Activated CD4-positive, alpha-beta T cell treated with anti-CD3 and anti-CD28 coated beads for 36 hours (primary cell): ENCODE results near the gene MANSC4. TPM values are rescaled to one million over a fixed set of nuclear protein-coding genes. Genes with fewer than 3 reads are reported as not detected.
A peak's percentile ranks its signal among the peaks of the same experiment; 100 is the strongest.

Source experiments
- ATAC-seq: fragments of 200-7000 bp; cut with Tn5 transposase; one replicate; pipeline ENCODE4 v1.10.0; 2021; ENCODE audit warnings: mild to moderate bottlenecking, moderate library complexity
- CTCF ChIA-PET: fragments of 350-600 bp; sonication (Branson Sonifier 250); formaldehyde crosslinking; loops from one replicate; lab custom pipeline; 2021; ENCODE audit warnings: antibody characterized with exemption; lab: Charles Lee
- POLR2A ChIA-PET: fragments of 350-600 bp; sonication (Branson Sonifier 250); formaldehyde crosslinking; loops from one replicate; lab custom pipeline; 2021; ENCODE audit warnings: antibody characterized with exemption, inconsistent platforms; lab: Charles Lee
- DNase-seq: peaks from one replicate; pipeline ENCODE4 v3.0.0-alpha.2; 2020
- H3K27ac Mint-ChIP-seq: one replicate; pipeline ENCODE4 v1.8.0; 2021; ENCODE audit warnings: mixed read lengths
- H3K27me3 Mint-ChIP-seq: one replicate; pipeline ENCODE4 v1.8.0; 2021; ENCODE audit warnings: mixed read lengths
- H3K36me3 Mint-ChIP-seq: one replicate; pipeline ENCODE4 v1.8.0; 2021; ENCODE audit warnings: low read depth, mixed read lengths
- H3K4me1 Mint-ChIP-seq: one replicate; pipeline ENCODE4 v1.8.0; 2021; ENCODE audit warnings: mixed read lengths
- H3K4me3 Mint-ChIP-seq: one replicate; pipeline ENCODE4 v1.8.0; 2021; ENCODE audit warnings: mild to moderate bottlenecking, moderate library complexity, mixed read lengths
- H3K9me3 Mint-ChIP-seq: one replicate; pipeline ENCODE4 v1.8.0; 2021; ENCODE audit warnings: low read depth, mixed read lengths
- intact Hi-C, 2 experiments: fragments of 100-400 bp; cut with DNase I in 1 of 2; cut with micrococcal nuclease in 1 of 2; formaldehyde crosslinking; loops; one replicate each; pipeline versions ENCODE4 v1.14.2 to v1.15.1; 2022 to 2024; cut with DNase I, micrococcal nuclease
- total RNA-seq, 2 experiments: library from RNA; stranded (reverse); gene quantifications; one replicate each; pipeline ENCODE4 v1.2.3, GENCODE V29; 2021

Gene MANSC4
- total RNA-seq, 2 experiments from 2014 or later: not detected

- no peak overlapping the region for H3K4me3 Mint-ChIP-seq
- peak overlapping the region; percentile 53 for H3K27ac Mint-ChIP-seq
- intact Hi-C loops: loop anchor here (1.0 kb wide), 3 partner anchors 15 to 21 kb away; partner anchors contain the start of genes KLHL42 (in 1 of the 2) and MANSC4 (in 1 of the 2)
- H3K9me3 Mint-ChIP-seq: no peaks in the 10 kb centered on the region
- peaks cover 8% of the 10 kb centered on the region for H3K27me3 Mint-ChIP-seq
- ATAC-seq (peak; percentile 38), DNase-seq (no peak)
- H3K4me1 Mint-ChIP-seq: peaks cover 43% of the 10 kb centered on the region
- ChIA-PET POLR2A (interaction anchor here (1.3 to 1.6 kb wide), 2 partner anchors 20 kb away, joined by 4 to 14 read pairs; no protein-coding TSS in a partner anchor), CTCF (interaction anchor here (8.7 kb wide), 1 partner anchor 19 kb away, joined by 79 read pairs; no protein-coding TSS in a partner anchor)
- H3K36me3 Mint-ChIP-seq: peaks cover 34% of the 10 kb centered on the region
These were observed 21.6 kb upstream of the MANSC4 start for GRCh38 chr12:27801630-27802029.

DNA sequence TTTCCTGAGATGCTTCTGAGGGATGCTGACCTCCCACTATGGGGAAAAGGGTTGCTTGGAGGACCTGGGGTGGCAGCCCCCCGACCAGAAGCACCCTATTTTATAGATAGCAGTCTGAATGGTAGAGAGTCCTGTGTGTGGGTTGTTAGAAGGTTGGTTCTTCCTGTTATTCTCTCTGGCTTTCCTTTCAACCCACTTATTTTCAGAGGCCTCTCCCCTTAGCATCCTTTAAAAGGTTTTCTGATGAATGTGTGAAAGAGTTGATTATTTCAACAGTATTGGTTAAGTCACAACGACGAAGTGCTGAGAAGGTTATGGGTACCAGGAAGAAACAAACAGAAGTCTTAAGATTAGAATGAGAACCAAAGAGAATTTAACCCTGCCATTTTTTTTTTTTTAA, 20.8 kb upstream of the MANSC4 start:
- POLR2A ChIA-PET: interaction anchor here (1.3 kb wide), 1 partner anchor 21 kb away, joined by 4 read pairs; no protein-coding TSS in a partner anchor
- Mint-ChIP-seq H3K36me3 (peaks cover 36% of the 10 kb centered on the region), H3K9me3 (no peaks in the 10 kb centered on the region), H3K4me1 (peaks cover 35% of the 10 kb centered on the region), H3K27me3 (peaks cover 3% of the 10 kb centered on the region), H3K27ac (peak overlapping the region; percentile 53), H3K4me3 (peak overlapping the region; percentile 2)
- no peak for DNase-seq
- intact Hi-C loops: loop anchor here in 1 of 2 experiments (1.0 kb wide), 1 partner anchor 21 kb away; the partner anchor contains the start of genes KLHL42 and MANSC4
- CTCF ChIA-PET: interaction anchor here (0.6 to 8.7 kb wide), 2 partner anchors 8 to 20 kb away, joined by 3 to 79 read pairs; no protein-coding TSS in a partner anchor
- ATAC-seq: peak; percentile 33

DNA sequence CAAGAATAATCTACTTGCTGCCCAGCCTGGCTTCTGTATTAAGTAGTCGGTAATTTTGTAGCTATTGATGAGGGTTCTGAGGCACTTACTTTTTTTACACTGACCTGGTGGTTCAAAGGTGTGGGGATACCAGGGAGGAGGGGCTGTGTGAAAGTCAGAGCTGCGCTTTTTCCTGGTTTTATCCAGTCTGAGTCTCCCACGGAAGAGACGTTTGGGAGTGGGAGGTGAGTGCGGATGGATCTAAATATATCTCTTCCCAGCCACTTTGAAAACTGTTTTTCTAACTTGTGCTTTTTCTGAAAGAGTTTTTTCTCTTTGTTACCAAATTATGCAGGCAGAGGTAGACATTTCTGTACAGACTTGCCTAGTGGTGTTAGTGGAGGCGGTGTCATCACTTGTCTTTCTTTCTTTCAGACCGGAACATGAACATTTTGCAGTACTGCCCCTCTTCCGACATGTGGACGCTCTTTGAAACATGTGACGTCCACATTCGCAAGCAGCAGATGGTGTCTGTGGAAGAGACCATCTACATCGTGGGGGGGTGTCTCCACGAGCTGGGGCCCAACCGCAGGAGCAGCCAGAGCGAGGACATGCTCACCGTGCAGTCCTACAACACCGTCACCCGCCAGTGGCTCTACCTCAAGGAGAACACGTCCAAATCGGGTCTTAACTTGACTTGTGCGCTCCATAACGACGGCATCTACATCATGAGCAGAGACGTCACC, 17.4 kb upstream of the MANSC4 start:
- Mint-ChIP-seq H3K36me3 (peaks cover 46% of the 10 kb centered on the region), H3K27ac (no peak overlapping the region), H3K4me3 (no peak overlapping the region), H3K4me1 (peaks cover 35% of the 10 kb centered on the region), H3K27me3 (no peaks in the 10 kb centered on the region), H3K9me3 (no peaks in the 10 kb centered on the region)
- CTCF ChIA-PET: interaction anchor here (0.6 kb wide), 2 partner anchors 495 to 1106 kb away, joined by 3 to 4 read pairs; no protein-coding TSS in a partner anchor
- POLR2A ChIA-PET: no interaction called here
- DNase-seq: no peak
- ATAC-seq: no peak
- intact Hi-C loops: no loop called here

- intact Hi-C loops: no loop called here
- POLR2A ChIA-PET: no interaction called here
These were observed 16.1 kb upstream of the MANSC4 start for GRCh38 chr12:27796128-27796527.

DNA sequence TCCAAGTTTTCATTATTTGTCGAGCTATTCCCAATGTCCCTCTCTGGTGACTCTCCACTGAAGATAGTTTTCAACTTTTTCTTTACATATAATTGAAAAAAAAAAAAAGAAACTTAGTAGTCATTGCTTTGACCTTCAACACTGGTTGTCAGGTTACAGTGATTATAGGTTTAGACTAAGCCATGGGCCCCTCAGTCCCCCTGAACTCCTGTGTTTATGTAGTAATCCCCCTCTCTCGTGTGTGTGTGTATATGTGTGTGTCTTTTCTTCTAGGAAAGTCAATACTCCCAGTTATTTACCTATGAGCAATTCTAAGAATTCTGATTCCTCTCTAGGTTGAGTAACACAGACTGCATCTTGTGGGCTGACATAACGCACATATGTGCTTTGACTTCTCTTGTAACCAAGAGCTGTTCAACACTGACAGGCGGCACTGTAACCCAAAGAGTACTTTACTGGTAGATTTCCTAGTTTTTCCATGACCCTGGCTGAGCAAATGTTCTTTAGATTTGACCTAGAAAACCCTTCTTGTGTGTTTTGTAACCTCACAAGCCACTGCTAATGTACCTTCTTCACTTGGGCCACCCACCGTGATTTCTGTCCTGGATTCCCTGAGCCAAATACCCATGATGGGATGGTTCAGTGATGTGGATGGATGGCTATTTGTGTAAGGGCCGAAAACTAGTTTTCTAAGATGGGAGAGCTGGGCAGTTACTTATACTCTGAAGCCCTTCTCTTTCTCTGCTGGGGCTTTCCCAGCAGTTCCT, 15.0 kb upstream of the MANSC4 start:
- Mint-ChIP-seq H3K36me3 (peaks cover 44% of the 10 kb centered on the region), H3K9me3 (no peaks in the 10 kb centered on the region), H3K4me1 (peaks cover 10% of the 10 kb centered on the region), H3K27me3 (no peaks in the 10 kb centered on the region), H3K27ac (peak overlapping the region; percentile 29), H3K4me3 (no peak overlapping the region)
- DNase-seq: no peak
- intact Hi-C loops: no loop called here
- CTCF ChIA-PET: interaction anchor here (0.7 to 1.3 kb wide), 3 partner anchors 10 to 26 kb away, joined by 3 read pairs; no protein-coding TSS in a partner anchor
- ATAC-seq: peak; percentile 58
- POLR2A ChIA-PET: no interaction called here

More at GRCh38 chr12:27796128-27796527, 16.1 kb upstream of the MANSC4 start:
- ATAC-seq: no peak
- Mint-ChIP-seq H3K4me1 (peaks cover 21% of the 10 kb centered on the region), H3K27ac (no peak overlapping the region), H3K9me3 (no peaks in the 10 kb centered on the region), H3K27me3 (no peaks in the 10 kb centered on the region), H3K4me3 (no peak overlapping the region), H3K36me3 (peaks cover 53% of the 10 kb centered on the region)
- CTCF ChIA-PET: interaction anchor here (0.7 to 1.1 kb wide), 2 partner anchors 9 to 24 kb away, joined by 3 read pairs; no protein-coding TSS in a partner anchor
- DNase-seq: no peak

- peaks cover 29% of the 10 kb centered on the region for H3K36me3 Mint-ChIP-seq
- intact Hi-C loops: no loop called here
- DNase-seq (no peak), ATAC-seq (no peak)
- ChIA-PET POLR2A (no interaction called here), CTCF (interaction anchor here (3.7 kb wide), 1 partner anchor 31 kb away, joined by 19 read pairs; no protein-coding TSS in a partner anchor)
- H3K27me3 Mint-ChIP-seq: no peaks in the 10 kb centered on the region
- no peak overlapping the region for H3K27ac Mint-ChIP-seq
- no peak overlapping the region for H3K4me3 Mint-ChIP-seq
- peaks cover 21% of the 10 kb centered on the region for H3K4me1 Mint-ChIP-seq
- H3K9me3 Mint-ChIP-seq: no peaks in the 10 kb centered on the region
These were observed 10.1 kb upstream of the MANSC4 start for GRCh38 chr12:27790179-27790578.

- no peak for DNase-seq
- H3K27ac Mint-ChIP-seq: no peak overlapping the region
These were observed 7.5 kb upstream of the MANSC4 start for GRCh38 chr12:27787559-27787958.

GRCh38 chr12:27785882-27786570, 6.0 kb upstream of the MANSC4 start:
- no peaks in the 10 kb centered on the region for H3K9me3 Mint-ChIP-seq
- ATAC-seq (peak; percentile 82), DNase-seq (no peak)
- H3K27ac Mint-ChIP-seq: no peak overlapping the region
- intact Hi-C loops: loop anchor here in 1 of 2 experiments (1.0 kb wide), 1 partner anchor 16 kb away; no protein-coding TSS in a partner anchor
- no peaks in the 10 kb centered on the region for H3K27me3 Mint-ChIP-seq
- ChIA-PET CTCF (interaction anchor here (0.9 kb wide), 1 partner anchor 37 kb away, joined by 4 read pairs; no protein-coding TSS in a partner anchor), POLR2A (no interaction called here)
- peaks cover 40% of the 10 kb centered on the region for H3K4me1 Mint-ChIP-seq
- H3K36me3 Mint-ChIP-seq: peaks cover 28% of the 10 kb centered on the region
- H3K4me3 Mint-ChIP-seq: no peak overlapping the region

More at GRCh38 chr12:27787559-27787958, 7.5 kb upstream of the MANSC4 start:
- Mint-ChIP-seq H3K27me3 (no peaks in the 10 kb centered on the region), H3K9me3 (no peaks in the 10 kb centered on the region), H3K36me3 (peaks cover 29% of the 10 kb centered on the region), H3K4me3 (no peak overlapping the region), H3K4me1 (peaks cover 25% of the 10 kb centered on the region)
- ChIA-PET CTCF (interaction anchor here (0.6 kb wide), 2 partner anchors 48 to 173 kb away, joined by 3 to 4 read pairs; no protein-coding TSS in a partner anchor), POLR2A (interaction anchor here (0.6 kb wide), 1 partner anchor 34 kb away, joined by 5 read pairs; no protein-coding TSS in a partner anchor)
- ATAC-seq: no peak
- intact Hi-C loops: no loop called here

DNA sequence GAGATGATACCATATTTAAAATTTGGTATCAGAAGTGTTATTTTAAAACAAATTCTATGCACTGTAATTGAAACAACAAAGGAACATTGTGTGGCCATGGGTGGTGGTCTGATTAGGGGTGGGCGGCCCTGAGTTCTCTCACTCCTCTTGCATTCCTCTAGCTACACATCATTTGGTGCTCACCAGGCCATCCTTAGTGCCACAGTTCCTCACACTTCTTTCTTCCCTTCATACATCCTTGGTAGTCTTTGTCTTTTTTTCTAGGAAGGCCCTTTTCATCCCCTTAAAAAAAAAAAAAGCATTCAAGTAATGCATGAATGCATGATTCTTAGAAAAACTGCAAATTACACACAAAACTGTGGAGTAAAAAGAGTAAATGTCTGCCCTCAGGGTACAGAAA, 2.4 kb upstream of the MANSC4 start:
- peak overlapping the region; percentile 78 for H3K4me3 Mint-ChIP-seq
- ChIA-PET POLR2A (no interaction called here), CTCF (interaction anchor here (0.5 kb wide), 1 partner anchor 722 kb away, joined by 3 read pairs; no protein-coding TSS in a partner anchor)
- H3K27ac Mint-ChIP-seq: no peak overlapping the region
- H3K36me3 Mint-ChIP-seq: peaks cover 26% of the 10 kb centered on the region
- DNase-seq: no peak
- no peaks in the 10 kb centered on the region for H3K9me3 Mint-ChIP-seq
- peaks cover 47% of the 10 kb centered on the region for H3K4me1 Mint-ChIP-seq
- H3K27me3 Mint-ChIP-seq: no peaks in the 10 kb centered on the region
- intact Hi-C loops: loop anchor here in 1 of 2 experiments (5.0 kb wide), 1 partner anchor 410 kb away; the partner anchor contains the start of gene CCDC91
- no peak for ATAC-seq

DNA sequence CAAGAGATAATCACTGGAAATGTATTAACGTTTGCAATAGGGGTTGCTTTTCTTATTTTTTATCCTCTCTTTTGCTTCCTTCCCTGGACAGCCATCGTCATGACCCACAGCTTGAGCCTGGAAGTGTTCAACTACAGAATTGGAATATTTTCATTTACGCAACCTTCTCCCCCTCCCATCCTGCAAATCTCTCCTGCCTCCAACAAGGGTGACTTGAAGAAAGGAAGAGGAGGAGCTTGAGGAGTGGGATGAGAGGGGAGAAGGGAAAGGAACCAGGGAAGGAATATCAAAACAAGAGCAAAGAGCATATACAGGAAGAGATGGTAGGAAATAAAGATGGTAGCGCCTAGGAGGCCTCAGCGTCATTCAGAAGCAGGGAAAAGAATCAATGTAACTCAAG, 1.6 kb upstream of the MANSC4 start:
- Mint-ChIP-seq H3K36me3 (peaks cover 25% of the 10 kb centered on the region), H3K27me3 (no peaks in the 10 kb centered on the region), H3K27ac (peak overlapping the region; percentile 74), H3K9me3 (no peaks in the 10 kb centered on the region), H3K4me3 (peak overlapping the region; percentile 78), H3K4me1 (peaks cover 44% of the 10 kb centered on the region)
- intact Hi-C loops: loop anchor here (2.0 to 5.0 kb wide), 2 partner anchors 71 to 411 kb away; partner anchors contain the start of genes MRPS35 (in 2 of the 2) and CCDC91 (in 1 of the 2)
- POLR2A ChIA-PET: no interaction called here
- CTCF ChIA-PET: no interaction called here
- ATAC-seq: no peak
- DNase-seq: no peak
